ENCODE results near the gene WFS1.

Gene WFS1

GRCh38 chr4:6293661-6294060, 24.0 kb downstream of the WFS1 start:
- TF ChIP-seq, protein P1, sequence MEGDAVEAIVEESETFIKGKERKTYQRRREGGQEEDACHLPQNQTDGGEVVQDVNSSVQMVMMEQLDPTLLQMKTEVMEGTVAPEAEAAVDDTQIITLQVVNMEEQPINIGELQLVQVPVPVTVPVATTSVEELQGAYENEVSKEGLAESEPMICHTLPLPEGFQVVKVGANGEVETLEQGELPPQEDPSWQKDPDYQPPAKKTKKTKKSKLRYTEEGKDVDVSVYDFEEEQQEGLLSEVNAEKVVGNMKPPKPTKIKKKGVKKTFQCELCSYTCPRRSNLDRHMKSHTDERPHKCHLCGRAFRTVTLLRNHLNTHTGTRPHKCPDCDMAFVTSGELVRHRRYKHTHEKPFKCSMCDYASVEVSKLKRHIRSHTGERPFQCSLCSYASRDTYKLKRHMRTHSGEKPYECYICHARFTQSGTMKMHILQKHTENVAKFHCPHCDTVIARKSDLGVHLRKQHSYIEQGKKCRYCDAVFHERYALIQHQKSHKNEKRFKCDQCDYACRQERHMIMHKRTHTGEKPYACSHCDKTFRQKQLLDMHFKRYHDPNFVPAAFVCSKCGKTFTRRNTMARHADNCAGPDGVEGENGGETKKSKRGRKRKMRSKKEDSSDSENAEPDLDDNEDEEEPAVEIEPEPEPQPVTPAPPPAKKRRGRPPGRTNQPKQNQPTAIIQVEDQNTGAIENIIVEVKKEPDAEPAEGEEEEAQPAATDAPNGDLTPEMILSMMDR (IDR thresholded peaks at IDR 0.05; ENCODE audit: insufficient read depth, low read depth, low read length, missing control alignments) = no peak
- no peak for DNase-seq (ENCODE audit: low read depth)
- H3K4me3 ChIP-seq (ENCODE audit: low read length) = no peak overlapping the region

GRCh38 chr4:6294705-6295421, 25.2 kb downstream of the WFS1 start:
- DNase-seq (ENCODE audit: low read depth) = no peak
- TF ChIP-seq, protein P1 (IDR thresholded peaks at IDR 0.05; ENCODE audit: insufficient read depth, low read depth, low read length, missing control alignments) = no peak
- no peak overlapping the region for H3K4me3 ChIP-seq (ENCODE audit: low read length)

- DNase-seq (ENCODE audit: low read depth) = no peak
- H3K4me3 ChIP-seq (ENCODE audit: low read length) = no peak overlapping the region
- TF ChIP-seq, protein P1 (IDR thresholded peaks at IDR 0.05; ENCODE audit: insufficient read depth, low read depth, low read length, missing control alignments) = no peak
Observed at GRCh38 chr4:6295495-6295894, 25.8 kb downstream of the WFS1 start.

DNA sequence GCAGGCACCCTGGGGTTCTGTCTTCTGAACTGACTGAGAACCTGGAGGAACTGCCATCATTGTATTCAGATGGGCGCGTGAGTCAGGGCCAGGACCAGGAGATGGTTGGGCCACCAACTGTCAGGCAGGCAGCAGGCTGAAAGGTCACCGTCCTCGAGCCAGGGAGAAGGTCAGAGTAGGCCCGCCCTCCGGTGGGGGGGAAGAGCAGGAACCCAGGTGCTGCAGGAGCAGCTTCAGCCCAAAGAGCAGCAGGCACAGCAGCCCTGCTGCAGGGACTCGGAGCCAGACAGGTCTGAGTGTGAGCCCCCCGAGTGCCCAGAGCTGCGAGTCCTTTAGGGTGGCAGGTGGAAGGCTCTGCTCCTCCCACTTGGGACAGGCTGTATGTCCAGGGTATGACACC, 26.4 kb downstream of the WFS1 start:
- no peak for DNase-seq (ENCODE audit: low read depth)
- TF ChIP-seq, protein P1 (IDR thresholded peaks at IDR 0.05; ENCODE audit: insufficient read depth, low read depth, low read length, missing control alignments) = no peak
- H3K4me3 ChIP-seq (ENCODE audit: low read length) = no peak overlapping the region

GRCh38 chr4:6297266-6297815, 27.7 kb downstream of the WFS1 start:
- H3K4me3 ChIP-seq (ENCODE audit: low read length) = no peak overlapping the region
- TF ChIP-seq, protein P1 (IDR thresholded peaks at IDR 0.05; ENCODE audit: insufficient read depth, low read depth, low read length, missing control alignments) = no peak
- no peak for DNase-seq (ENCODE audit: low read depth)

GRCh38 chr4:6298035-6298434, 28.4 kb downstream of the WFS1 start:
- H3K4me3 ChIP-seq (ENCODE audit: low read length) = no peak overlapping the region
- TF ChIP-seq, protein P1 (IDR thresholded peaks at IDR 0.05; ENCODE audit: insufficient read depth, low read depth, low read length, missing control alignments) = no peak
- DNase-seq (ENCODE audit: low read depth) = no peak

- TF ChIP-seq, protein P1 (IDR thresholded peaks at IDR 0.05; ENCODE audit: insufficient read depth, low read depth, low read length, missing control alignments) = no peak
- H3K4me3 ChIP-seq (ENCODE audit: low read length) = no peak overlapping the region
- no peak for DNase-seq (ENCODE audit: low read depth)
Observed at GRCh38 chr4:6298852-6299251, 29.2 kb downstream of the WFS1 start.

Data from epithelial cell of esophagus (primary cell).